ENCODE measurements around the gene VEGFC. TPM values are rescaled to one million over a fixed set of nuclear protein-coding genes. Genes with fewer than 3 reads are reported as not detected.
A peak's percentile ranks its signal among the peaks of the same experiment; 100 is the strongest.

Gene VEGFC
- total RNA-seq, 1 experiment from 2014 or later = 1.2 TPM

DNA sequence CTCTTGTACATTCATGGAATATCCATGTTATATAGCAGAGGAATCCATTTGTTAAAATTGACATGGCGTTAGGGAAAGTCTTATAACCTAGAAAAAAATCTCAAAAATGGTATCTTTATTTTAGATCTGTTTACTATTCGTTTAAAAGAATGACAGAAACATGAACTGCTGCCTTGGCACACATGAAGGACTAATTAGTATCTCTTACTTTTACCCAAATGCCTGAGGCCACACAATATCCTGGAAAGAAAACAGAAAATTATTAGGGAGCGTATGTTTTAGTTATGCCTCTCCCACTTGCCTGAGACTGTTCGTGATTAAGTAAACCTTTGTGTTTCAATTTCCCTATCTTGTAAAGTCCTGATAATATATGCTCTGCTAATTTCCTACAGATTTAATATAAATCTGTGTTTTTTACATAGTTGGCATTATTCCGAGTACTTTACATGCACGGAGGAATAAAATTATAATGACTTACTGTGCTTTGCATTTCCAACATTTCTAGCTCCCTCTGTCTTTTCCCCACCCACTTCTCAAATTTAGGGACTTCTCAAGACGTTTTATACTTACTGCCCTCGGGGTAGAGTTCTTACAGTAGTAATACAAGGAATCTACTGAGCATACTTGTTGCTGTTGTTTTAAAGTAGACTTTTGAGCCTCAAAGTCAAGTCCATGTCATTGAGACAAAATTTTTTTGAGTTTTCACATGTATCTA is 147.3 kb downstream of the VEGFC start:
- Mint-ChIP-seq H3K9me3 (ENCODE audit: low read depth, unreplicated experiment) (no peaks in the 10 kb centered on the region), H3K27ac (ENCODE audit: unreplicated experiment) (no peak overlapping the region), H3K4me3 (ENCODE audit: low read depth, unreplicated experiment) (no peak overlapping the region), H3K27me3 (ENCODE audit: unreplicated experiment) (no peaks in the 10 kb centered on the region), H3K36me3 (ENCODE audit: insufficient read depth, unreplicated experiment) (no peaks in the 10 kb centered on the region), H3K4me1 (ENCODE audit: low read depth, unreplicated experiment) (no peaks in the 10 kb centered on the region)
- TF ChIP-seq, protein P1, sequence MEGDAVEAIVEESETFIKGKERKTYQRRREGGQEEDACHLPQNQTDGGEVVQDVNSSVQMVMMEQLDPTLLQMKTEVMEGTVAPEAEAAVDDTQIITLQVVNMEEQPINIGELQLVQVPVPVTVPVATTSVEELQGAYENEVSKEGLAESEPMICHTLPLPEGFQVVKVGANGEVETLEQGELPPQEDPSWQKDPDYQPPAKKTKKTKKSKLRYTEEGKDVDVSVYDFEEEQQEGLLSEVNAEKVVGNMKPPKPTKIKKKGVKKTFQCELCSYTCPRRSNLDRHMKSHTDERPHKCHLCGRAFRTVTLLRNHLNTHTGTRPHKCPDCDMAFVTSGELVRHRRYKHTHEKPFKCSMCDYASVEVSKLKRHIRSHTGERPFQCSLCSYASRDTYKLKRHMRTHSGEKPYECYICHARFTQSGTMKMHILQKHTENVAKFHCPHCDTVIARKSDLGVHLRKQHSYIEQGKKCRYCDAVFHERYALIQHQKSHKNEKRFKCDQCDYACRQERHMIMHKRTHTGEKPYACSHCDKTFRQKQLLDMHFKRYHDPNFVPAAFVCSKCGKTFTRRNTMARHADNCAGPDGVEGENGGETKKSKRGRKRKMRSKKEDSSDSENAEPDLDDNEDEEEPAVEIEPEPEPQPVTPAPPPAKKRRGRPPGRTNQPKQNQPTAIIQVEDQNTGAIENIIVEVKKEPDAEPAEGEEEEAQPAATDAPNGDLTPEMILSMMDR (IDR thresholded peaks at IDR 0.05; ENCODE audit: unreplicated experiment) = no peak
- intact Hi-C loops (cut with micrococcal nuclease; ENCODE audit: unreplicated experiment) = no loop called here
- DNase-seq = no peak
- BruUV-seq (replicated peaks) = no TSS peak
- CTCF ChIA-PET = no interaction called here

DNA sequence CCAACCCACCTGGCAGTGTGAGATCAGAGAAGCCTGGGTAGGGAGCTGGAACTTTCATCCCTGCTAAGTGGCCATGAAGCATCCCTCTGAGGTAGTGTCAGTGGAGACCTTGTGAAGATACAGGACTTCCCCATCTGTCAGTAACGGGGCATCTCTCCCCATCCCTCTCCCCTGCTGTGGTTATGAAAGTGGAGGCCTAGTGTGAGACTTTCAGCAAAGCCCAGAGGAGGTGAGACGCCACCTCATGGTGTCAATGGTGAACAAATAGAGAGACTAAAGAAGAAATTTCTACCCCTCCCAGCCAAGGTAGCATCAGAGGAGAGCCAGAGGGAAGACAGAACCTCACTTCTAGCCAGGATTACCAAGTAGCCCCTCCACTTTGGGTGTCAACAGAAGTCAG is 150.2 kb downstream of the VEGFC start:
- TF ChIP-seq, protein P1 (IDR thresholded peaks at IDR 0.05; ENCODE audit: unreplicated experiment) = no peak
- H3K27ac Mint-ChIP-seq (ENCODE audit: unreplicated experiment) = no peak overlapping the region
- CTCF ChIA-PET = no interaction called here
- H3K4me1 Mint-ChIP-seq (ENCODE audit: low read depth, unreplicated experiment) = peaks cover 16% of the 10 kb centered on the region
- intact Hi-C loops (cut with micrococcal nuclease; ENCODE audit: unreplicated experiment) = no loop called here
- H3K4me3 Mint-ChIP-seq (ENCODE audit: low read depth, unreplicated experiment) = no peak overlapping the region
- DNase-seq = no peak
- H3K9me3 Mint-ChIP-seq (ENCODE audit: low read depth, unreplicated experiment) = peaks cover 7% of the 10 kb centered on the region
- no peaks in the 10 kb centered on the region for H3K36me3 Mint-ChIP-seq (ENCODE audit: insufficient read depth, unreplicated experiment)
- no peaks in the 10 kb centered on the region for H3K27me3 Mint-ChIP-seq (ENCODE audit: unreplicated experiment)
- no TSS peak for BruUV-seq (replicated peaks)

DNA sequence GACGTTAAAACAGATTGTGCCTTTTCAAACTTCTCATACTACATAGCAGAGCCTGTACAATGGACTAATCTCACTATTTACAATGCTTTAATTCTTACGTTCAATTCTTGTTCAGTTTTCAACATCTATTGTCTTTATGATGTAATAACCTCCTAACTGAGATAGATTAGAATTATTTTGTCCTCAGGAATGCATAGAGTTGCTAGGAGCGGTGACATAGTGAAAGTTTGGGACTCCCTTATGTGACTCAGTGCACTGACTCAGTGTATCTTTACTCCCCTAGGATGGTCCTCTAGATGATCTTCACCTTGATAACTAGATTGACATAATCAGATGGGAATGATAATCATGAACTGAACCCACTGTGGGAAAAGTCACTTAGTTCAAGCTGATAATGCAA is 151.5 kb downstream of the VEGFC start:
- intact Hi-C loops (cut with micrococcal nuclease; ENCODE audit: unreplicated experiment) = no loop called here
- H3K27ac Mint-ChIP-seq (ENCODE audit: unreplicated experiment) = no peak overlapping the region
- no peak for DNase-seq
- CTCF ChIA-PET = no interaction called here
- BruUV-seq (replicated peaks) = no TSS peak
- peaks cover 7% of the 10 kb centered on the region for H3K9me3 Mint-ChIP-seq (ENCODE audit: low read depth, unreplicated experiment)
- TF ChIP-seq, protein P1 (IDR thresholded peaks at IDR 0.05; ENCODE audit: unreplicated experiment) = no peak
- H3K27me3 Mint-ChIP-seq (ENCODE audit: unreplicated experiment) = no peaks in the 10 kb centered on the region
- H3K36me3 Mint-ChIP-seq (ENCODE audit: insufficient read depth, unreplicated experiment) = no peaks in the 10 kb centered on the region
- peaks cover 16% of the 10 kb centered on the region for H3K4me1 Mint-ChIP-seq (ENCODE audit: low read depth, unreplicated experiment)
- H3K4me3 Mint-ChIP-seq (ENCODE audit: low read depth, unreplicated experiment) = no peak overlapping the region

DNA sequence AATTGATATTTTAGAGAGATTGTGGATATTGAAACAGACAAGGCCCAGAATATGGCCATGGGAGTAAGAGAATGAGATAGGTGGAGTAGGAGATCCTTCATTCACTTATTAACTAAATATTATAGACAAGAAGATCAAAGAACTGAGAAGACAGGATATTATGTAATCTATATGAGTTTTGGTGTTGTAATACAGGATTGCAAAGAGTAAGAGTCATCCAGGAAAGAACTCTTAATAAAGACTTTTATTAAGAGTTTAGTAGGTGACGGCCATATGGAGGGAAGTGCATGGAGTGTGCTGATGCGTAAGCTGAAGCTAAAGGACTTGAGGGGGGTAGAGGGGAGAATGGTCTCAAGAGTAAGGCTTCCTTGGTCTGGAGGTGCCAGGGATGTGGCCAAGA is 153.7 kb downstream of the VEGFC start:
- no peaks in the 10 kb centered on the region for H3K36me3 Mint-ChIP-seq (ENCODE audit: insufficient read depth, unreplicated experiment)
- H3K27ac Mint-ChIP-seq (ENCODE audit: unreplicated experiment) = peak overlapping the region; percentile 23
- no peak for DNase-seq
- no TSS peak for BruUV-seq (replicated peaks)
- no peaks in the 10 kb centered on the region for H3K27me3 Mint-ChIP-seq (ENCODE audit: unreplicated experiment)
- CTCF ChIA-PET = no interaction called here
- H3K9me3 Mint-ChIP-seq (ENCODE audit: low read depth, unreplicated experiment) = peaks cover 7% of the 10 kb centered on the region
- H3K4me1 Mint-ChIP-seq (ENCODE audit: low read depth, unreplicated experiment) = peaks cover 16% of the 10 kb centered on the region
- intact Hi-C loops (cut with micrococcal nuclease; ENCODE audit: unreplicated experiment) = no loop called here
- TF ChIP-seq, protein P1 (IDR thresholded peaks at IDR 0.05; ENCODE audit: unreplicated experiment) = no peak
- H3K4me3 Mint-ChIP-seq (ENCODE audit: low read depth, unreplicated experiment) = no peak overlapping the region

Data from Calu3 (cell line).